HG03442 (cell line): ENCODE measurements around the gene CNTNAP3.
"Not testable (repeated sequence)": the region's sequence is repeated elsewhere in the genome, so short reads cannot be mapped to it uniquely, and the experiment has no call there.

Experiments
- ATAC-seq: cut with Tn5 transposase; IDR thresholded peaks from one replicate; pipeline ENCODE4 v1.9.1; 2021; ENCODE audit warnings: mild to moderate bottlenecking, moderate library complexity; ENCODE audit not compliant: unreplicated experiment

The CNTNAP3 gene

DNA sequence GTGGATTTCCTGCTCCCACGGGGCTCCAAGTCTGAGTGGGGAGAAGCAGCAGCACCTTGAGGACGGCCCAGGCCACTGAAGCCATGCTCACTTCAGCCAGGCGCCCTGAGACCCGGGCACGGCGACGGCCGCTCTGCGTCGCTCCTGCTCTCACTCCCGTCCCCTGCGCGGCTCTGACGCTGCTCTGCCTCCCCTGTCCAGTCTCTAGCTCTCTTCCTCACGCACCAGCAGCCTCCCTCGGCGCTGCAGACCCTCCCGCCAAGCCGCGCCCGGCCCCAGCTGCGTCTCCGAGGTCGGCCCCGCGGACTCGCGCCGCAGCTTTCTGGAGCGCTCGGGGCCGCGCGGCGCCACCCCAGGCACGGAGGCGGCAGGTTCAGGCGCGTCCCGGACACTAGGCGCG lies at the start of gene CNTNAP3:
Gene CNTNAP3 (minus strand): TSS at position 188 of the 400 bp plus-strand sequence. CDS start 103 bp downstream, at position 85.
- not testable (repeated sequence) for ATAC-seq

DNA sequence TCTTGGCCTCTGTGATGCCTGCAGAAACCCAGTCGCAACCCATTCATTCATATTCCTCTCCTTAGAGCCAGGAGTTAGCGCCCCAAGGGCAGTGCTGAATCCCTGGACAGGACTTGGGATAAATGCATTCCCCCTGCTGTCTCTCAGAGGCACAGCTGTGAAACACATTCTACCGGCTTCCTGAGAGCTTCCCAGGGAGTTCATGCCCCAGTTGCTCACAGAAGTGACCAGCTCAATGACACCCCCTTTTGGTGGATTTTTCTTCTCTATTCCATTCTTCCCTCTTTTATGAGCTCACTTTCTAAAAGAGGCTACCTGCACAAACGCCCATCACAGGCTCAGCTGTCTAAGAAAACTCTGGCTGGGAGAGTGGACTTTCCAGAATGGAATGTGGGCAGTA lies 8.0 kb downstream of the CNTNAP3 start:
- not testable (repeated sequence) for ATAC-seq

DNA sequence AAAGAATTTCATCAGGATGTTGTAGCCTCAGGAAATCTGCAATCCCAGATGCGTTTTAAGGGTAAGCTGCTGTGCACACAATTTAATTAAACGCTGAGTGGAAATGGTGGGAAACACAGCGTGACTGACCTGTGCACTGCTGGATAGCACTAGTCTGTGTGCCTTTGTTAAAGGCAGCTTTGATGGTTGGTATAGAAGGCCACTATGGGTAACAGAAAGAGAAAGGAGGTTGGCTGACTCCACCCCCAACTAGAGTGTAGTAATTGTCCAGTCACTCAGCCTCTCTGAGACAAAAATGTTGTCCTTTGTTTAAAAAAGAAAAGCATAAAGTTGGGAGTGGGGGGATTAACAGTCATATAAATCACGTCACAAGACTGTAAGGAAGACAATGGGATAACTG lies 45.5 kb downstream of the CNTNAP3 start:
- not testable (repeated sequence) for ATAC-seq

DNA sequence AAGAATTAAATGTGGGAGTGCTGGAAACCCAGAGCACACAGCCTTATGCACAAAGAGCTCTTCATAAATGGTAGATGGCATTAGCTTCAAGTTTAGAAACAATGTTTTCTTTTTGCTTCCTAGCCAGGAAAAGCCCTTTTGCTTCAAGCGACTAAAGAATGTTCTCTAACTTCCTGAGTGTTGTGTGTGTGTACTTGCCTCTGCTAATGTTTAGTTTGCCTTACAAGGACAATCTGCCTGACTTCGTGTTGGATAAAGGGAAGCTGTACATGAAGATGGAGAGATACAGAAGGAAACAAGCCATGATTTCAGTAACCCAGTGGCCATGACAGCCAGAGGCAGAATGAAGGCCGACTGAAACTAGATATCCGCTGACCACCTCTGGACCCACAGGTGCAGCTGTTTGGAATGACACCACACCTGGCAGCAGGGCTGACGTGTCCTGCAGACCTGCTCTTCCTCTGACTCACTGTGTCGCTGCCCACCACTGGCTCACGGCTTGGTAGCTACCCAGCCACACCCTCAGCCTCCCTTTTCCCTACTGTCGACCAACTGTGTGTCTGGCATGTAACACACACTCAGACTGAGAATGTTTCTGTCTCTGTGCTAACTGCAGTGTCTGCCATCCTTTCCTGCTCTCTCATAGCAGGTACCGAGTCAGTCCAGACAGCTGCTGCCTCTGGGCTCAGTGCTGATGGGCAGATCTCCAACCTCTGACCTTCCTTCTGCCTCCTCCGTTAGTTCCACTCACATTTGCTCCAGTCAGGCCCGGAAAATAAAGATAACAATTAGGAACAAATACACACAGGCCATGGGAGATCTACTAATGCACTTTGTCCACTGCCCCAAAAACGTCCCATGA lies 55.6 kb downstream of the CNTNAP3 start:
- ATAC-seq, result not testable (repeated sequence)

DNA sequence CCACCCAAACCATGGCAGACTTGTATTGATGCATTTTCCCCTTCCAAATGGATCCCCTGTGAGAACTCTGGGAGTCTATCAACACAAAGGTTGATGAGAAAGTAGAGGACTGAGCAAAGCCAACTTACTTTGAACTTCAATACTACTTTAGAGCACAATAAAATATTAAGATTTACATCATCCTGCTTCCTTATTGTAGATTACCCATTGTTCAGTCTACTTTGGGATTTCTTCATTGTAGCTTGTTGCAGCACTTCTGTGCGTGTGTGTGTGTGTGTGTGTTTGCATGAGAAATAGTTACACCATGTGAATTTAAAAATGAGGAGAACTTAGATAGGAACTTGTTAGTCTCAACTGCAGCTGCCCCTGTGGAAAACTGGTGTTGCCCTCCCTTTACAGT lies 72.0 kb downstream of the CNTNAP3 start:
- not testable (repeated sequence) for ATAC-seq

DNA sequence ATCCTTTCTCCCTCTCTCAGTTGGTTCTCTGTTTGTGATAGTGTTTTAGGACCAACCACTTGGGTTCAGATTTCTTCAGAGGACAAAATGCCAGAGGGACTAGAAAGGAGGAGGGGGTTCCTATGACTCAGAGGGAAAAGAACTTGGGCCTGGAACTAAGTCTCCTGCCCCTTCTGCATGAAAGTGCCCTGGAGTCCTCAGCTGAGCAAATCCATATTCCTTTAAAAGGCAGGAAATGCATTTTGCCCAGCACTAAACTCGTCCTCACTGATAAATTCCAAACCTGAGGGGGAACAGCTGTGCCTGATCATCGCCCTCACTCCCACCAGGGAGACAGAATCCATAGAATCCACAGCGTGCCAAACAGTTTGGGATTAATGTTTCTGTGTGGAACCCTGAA lies 78.2 kb downstream of the CNTNAP3 start:
- ATAC-seq, result not testable (repeated sequence)

DNA sequence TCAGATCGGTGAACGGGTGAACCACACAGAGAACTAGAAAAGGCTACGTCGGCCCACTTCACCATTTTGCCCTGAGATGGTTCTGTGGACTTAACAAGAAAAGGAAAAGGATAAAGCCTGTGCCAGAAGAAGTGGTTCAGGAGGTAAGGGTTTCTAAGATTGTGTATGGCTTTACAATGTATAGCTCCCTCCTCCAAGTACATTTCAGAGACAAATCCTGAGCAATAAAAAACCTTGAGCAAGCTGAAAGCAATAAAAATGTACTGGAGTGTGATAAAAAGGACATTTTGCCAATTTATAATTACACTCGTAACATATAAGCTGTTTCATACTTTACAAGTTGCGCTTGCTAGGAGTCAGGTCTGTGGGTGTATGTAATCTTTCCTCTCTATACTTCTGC lies 81.3 kb downstream of the CNTNAP3 start:
- ATAC-seq, result not testable (repeated sequence)

DNA sequence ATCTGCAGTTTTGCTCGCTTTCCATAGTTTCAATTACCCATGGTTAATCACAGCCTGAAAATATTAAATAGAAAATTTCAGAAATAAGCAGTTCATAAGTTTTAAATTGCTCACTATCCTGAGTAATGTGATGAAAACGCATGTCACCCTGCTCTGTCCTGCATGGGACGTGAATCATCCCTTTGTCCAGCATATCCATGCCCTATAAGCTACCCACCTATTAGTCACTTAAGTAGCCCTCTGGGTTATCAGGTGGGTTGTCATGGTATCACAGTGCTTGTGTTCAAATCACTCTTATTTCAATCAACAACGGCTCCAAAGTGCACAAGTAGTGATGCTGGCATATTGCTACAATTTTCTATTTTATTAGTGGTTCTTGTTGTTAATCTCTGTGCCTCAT lies 82.1 kb downstream of the CNTNAP3 start:
- ATAC-seq, result not testable (repeated sequence)

DNA sequence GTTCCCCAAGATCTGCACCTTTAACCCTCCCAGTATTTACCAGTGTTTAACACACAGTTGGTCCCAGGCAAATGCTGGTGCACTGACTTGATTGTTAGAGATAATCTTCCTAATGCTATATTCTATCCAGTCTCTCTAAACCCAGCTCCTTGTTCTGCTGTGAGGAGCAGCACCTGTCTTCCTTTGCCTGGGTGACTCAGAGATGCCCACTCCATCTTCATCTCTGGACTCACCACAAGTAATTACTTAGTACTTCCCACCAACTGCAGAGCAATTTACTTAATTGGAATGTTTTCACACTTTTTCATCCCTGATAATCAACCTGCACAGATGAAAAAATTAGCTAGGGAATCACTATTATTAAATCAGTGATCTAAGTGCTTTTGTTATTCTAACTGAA lies 87.6 kb downstream of the CNTNAP3 start:
- not testable (repeated sequence) for ATAC-seq

DNA sequence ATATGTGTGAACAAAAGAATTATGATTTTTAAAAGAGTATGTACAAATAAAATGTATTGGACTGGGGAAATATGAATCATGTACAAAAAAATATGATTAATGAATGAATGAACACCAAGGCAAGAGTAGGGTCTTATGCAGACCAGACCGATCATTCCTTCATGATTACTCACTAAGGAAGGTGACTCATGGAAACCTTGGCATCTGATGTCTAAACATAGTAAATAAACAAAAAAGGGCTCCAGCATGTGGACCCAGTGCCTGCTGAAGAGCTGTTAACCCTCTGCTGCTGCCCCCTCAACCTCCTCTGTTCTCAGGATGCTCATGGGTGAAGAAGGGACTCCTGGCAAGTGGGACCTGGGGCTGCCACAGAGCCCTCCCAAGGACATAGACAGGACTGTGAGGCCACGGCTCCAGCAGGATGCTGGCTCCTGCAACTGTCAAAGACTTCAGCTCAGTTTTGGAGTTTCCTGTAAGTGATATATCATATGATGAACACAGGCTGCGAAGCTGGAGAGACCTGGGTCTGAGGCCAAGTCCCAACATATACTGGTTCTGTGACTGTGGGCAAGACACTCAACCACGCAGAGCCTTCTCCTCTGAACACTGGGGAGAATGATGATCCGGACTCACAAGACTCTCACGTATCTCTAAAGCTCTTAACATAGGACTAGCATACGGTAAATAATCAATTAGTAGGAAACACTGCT lies 89.8 kb downstream of the CNTNAP3 start:
- ATAC-seq, result not testable (repeated sequence)

DNA sequence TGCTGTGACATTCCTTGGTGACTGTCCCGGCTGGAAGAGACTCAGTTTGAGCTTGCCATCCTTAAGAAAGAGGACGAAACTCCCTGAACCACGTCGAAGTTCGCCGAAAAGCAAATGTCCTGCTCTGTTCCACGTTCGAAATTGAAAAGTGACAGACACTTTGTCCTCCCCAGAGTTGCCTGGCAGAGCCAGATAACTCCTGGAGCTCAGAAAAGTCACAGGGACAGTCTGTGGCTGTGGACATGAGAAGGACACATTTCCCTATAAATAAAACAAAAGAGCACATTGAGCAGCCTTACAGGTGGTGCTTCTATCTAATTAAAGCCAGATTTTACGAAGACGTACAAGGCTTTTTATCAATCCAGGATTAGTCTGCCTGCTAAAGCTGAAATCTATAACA lies 116.6 kb downstream of the CNTNAP3 start:
- not testable (repeated sequence) for ATAC-seq

DNA sequence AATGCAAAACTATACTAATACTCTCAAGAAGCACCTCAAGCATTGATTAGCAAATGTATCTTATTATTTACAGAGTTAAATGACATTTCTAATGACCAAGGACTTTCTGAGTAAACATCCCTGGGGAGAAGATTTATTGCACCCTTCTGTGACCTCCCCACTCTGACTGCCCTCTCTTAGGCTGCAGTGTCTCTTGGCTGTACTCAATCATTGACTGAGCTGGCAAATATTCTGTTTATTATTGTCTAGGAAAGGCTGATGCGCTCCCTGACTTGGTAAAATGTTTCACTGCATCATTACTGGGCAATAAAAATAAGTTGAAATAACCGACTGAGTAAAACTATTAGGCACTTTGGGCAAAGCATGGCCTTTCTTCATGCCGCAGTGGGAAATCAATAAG lies 130.3 kb downstream of the CNTNAP3 start:
- ATAC-seq, result not testable (repeated sequence)

DNA sequence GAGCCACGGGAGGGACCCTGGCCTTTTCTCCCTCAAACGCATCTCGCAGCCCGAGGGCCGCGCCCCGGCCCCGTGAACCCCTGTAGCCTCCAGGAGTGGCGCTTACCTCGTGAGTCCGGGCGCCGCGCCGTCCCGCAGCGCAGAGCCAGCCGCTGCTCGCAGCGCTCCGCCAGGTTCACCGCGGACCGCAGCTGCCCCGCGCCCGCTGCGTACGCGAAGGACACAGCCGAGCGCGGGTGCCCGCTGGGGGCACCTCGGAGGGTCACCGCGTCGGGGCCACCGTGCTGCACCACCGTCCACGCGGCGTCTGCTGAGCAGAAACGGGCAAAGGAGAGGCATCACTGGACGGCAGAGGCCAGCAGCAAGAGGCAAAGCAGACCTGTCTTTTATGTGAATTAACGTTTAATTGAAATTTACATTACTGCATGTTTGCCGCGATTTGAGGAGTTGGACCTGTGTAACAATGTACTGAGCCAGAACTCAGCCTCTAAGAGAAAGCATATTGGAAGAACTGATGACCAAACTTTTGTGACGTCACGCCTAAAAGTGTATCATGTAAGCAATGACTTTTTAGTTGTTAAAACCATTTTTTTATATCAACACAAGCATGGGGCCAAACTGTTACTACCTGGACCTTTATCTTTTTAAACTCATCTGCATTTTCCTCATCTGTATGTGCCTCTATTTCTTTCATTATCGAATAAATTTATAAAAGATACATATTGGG lies 155.0 kb downstream of the CNTNAP3 start:
- ATAC-seq, result not testable (repeated sequence)

DNA sequence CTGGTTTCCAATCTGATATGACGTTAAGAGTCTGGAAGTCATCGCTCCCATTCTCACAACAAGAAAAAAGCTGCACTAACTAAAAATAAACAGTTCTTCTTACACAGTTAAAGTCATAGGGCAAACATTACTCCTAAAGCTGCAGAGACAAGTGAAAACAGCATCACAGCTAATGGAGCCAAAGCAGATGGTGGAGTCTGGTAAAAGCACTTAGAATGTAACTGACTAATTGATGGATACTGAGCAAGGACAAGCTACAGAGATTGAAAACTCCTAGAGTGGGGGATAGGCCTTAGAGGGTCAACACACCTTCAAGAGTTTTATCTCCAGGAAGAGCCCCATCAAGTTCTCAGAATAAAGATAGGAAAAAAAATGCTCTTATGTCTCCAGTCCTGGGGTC lies 166.6 kb downstream of the CNTNAP3 start:
- ATAC-seq, result not testable (repeated sequence)

DNA sequence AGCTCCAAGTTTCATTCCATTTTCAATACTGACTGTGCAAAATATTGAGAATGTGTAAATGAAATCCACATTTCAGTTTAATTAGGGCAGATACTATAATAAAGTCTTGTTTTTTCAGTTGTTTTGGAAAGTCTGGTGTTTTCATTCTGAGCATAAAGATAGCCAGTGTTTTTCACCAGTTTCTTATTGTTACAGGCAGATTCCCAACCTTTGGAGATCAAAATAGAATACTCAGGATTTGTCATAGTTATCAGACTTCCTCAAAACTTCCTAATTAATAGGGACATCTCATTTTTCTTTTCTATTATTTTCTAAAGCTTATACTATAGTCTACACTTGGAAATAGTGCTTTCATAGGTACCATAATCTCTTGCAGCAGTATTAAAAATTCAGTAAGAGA lies 176.2 kb downstream of the CNTNAP3 start:
- ATAC-seq, result not testable (repeated sequence)

DNA sequence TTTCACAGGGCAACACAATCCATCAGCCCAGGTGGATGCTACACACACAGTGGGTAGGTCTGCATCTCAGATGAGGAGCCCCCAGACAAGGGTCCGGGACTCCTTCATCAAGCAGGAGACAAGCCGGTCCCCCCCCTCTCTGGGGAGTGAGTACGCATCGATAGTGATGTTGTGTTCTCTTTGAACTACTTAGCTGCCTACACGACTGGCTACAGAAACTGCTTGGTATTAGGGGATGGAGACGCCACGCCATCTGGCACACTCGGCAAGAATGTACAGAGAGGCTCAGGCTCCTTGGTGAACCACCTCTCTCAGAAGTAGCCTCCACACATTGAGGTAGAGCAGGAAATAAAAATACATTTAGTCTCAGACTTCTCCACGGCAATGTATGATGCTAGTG lies 179.8 kb downstream of the CNTNAP3 start:
- no peak for ATAC-seq

DNA sequence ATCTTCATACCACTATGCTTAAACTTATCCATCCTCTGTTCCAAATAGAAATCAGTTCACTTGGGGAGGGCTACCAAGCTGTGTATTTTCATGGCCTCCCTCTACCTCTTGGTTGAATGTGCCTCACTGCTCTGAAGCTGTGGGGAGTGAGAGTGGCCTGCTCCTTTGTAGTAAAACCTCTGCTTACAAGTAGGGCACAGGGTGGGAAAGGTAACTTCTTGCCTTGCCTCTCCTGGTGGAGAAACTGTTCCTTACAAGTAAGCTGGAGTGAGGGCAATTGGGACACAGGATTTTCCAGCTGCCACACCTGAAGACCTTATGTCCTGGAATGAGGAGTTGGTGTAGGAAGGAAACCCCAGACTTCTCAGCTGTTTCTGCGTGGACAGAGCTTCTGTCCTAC lies 190.8 kb downstream of the CNTNAP3 start:
- not testable (repeated sequence) for ATAC-seq

DNA sequence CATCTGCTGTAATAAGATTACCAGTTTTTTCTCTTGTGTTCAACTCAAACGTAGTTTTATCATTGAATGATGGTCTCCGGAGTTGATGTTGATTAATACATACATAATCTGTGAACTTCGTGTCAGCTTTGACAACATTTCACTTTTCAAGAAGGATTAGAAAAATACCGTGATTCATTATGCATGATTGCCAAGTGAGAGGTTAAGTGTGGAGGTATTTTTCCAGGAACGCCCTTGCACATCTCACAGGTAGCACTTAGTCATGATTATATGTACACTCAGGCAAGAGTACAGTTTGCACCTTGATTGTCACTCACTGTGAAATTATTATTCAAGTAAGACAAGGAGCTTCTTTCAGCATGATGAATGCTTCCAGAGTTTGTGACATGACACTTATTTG lies 202.7 kb downstream of the CNTNAP3 start:
- ATAC-seq, result not testable (repeated sequence)

DNA sequence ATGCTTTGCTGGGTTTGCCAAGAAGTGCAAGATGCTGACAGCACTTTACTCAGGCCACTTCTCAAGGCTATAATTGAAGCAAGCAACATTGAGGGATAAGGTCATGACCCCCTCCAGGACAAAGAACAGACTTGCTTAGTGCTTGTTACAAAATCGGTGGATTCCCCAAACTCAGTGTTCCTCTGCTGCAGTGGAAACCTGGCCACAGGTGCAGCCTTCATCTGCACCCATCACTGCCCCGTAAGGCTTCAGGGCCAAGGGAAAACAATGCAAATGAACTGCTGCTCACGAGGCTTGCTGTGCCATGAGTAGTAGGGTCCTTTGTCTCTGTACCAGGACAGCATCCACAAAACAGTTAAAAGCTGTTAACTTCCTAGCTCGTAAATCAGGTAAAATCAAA lies 205.4 kb downstream of the CNTNAP3 start:
- ATAC-seq, result not testable (repeated sequence)

DNA sequence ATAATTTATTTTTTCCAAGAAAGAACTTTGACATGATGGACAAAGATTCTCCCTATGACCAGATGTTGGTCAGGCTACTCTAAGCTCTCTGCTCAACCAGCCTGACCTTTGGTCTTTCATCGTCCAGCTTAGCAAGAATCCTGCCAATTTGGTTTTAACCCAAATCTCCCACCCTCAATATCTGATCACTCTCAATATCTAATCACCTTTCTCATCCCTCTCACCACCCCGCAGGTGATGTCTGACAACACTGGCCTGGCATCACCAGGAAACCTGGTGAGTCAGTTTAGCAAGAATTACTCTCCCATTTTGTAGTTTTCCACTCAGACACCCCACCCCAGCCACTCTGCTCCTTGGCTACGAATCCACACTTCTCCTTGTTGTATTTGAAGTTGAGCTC lies 207.9 kb downstream of the CNTNAP3 start:
- ATAC-seq, result not testable (repeated sequence)

DNA sequence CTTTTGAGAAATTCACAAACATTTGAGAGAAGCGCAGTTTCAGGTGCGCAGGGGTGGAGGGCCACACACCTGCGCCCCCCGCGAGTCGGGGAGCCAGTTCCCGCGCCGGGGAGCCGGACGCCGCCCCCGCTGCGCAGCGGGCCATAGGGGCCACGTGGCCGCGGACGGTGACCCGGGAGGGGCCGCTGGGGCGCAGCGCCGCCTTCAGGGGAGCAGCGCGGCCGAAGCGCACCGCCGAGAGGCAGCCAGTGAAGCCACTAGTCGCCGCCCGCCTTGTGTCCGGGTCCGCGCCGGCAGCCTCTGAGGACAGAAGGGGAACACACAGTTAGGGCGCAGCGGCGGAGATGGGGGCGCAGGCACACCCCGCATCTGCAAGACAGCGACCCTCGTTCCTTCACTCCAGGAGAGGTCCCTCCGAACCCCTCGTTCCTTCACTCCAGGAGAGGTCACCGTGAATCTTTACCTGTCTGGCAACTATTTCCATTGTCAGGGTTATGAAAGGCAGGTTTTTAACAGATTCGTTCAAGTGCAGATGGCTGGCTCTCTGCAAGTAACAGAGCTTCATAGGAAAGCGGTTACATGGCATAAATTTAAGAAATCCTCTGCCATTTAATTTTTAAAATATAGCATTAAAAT lies 209.2 kb downstream of the CNTNAP3 start:
- ATAC-seq, result not testable (repeated sequence)
